ENCODE measurements around the gene RTP1.
"Not testable (repeated sequence)": the region's sequence is repeated elsewhere in the genome, so short reads cannot be mapped to it uniquely, and the experiment has no call there.

RTP1 gene

GRCh38 chr3:187197335-187197649 is at the start of gene RTP1:
Gene RTP1, plus strand, starts transcription at chr3:187197486. Its CDS starts 30 bp downstream, at chr3:187197516.
- H3K36me3 ChIP-seq (ENCODE audit: control insufficient read depth, insufficient read depth, low read length) = no peaks in the 10 kb centered on the region
- no peaks in the 10 kb centered on the region for H3K9me3 ChIP-seq (ENCODE audit: control insufficient read depth, low read length)
- no peak within 1 kb of the TSS for H3K4me3 ChIP-seq (ENCODE audit: low read length)
- no peaks in the 10 kb centered on the region for H3K27me3 ChIP-seq (ENCODE audit: control insufficient read depth, insufficient read depth, low read length)
- no peak within 1 kb of the TSS for H3K9ac ChIP-seq (ENCODE audit: low read length)
- H3K4me1 ChIP-seq (ENCODE audit: control insufficient read depth, insufficient read depth, low read length) = no peaks in the 10 kb centered on the region

GRCh38 chr3:187150186-187150585 is 47.1 kb upstream of the RTP1 start:
- Histone ChIP-seq H3K9me3 (ENCODE audit: control insufficient read depth, low read length) (no peaks in the 10 kb centered on the region), H3K36me3 (ENCODE audit: control insufficient read depth, insufficient read depth, low read length) (no peaks in the 10 kb centered on the region), H3K4me3 (ENCODE audit: low read length) (no peak overlapping the region), H3K9ac (ENCODE audit: low read length) (no peak overlapping the region), H3K4me1 (ENCODE audit: control insufficient read depth, insufficient read depth, low read length) (no peaks in the 10 kb centered on the region), H3K27me3 (ENCODE audit: control insufficient read depth, insufficient read depth, low read length) (no peaks in the 10 kb centered on the region)

- no peak overlapping the region for H3K4me3 ChIP-seq (ENCODE audit: low read length)
- H3K9me3 ChIP-seq (ENCODE audit: control insufficient read depth, low read length) = no peaks in the 10 kb centered on the region
- no peaks in the 10 kb centered on the region for H3K4me1 ChIP-seq (ENCODE audit: control insufficient read depth, insufficient read depth, low read length)
- H3K9ac ChIP-seq (ENCODE audit: low read length) = no peak overlapping the region
- no peaks in the 10 kb centered on the region for H3K27me3 ChIP-seq (ENCODE audit: control insufficient read depth, insufficient read depth, low read length)
- H3K36me3 ChIP-seq (ENCODE audit: control insufficient read depth, insufficient read depth, low read length) = no peaks in the 10 kb centered on the region
Observed at GRCh38 chr3:187150599-187150998, 46.7 kb upstream of the RTP1 start.

- H3K4me1 ChIP-seq (ENCODE audit: control insufficient read depth, insufficient read depth, low read length) = no peaks in the 10 kb centered on the region
- H3K9ac ChIP-seq (ENCODE audit: low read length) = no peak overlapping the region
- H3K27me3 ChIP-seq (ENCODE audit: control insufficient read depth, insufficient read depth, low read length) = peaks cover 7% of the 10 kb centered on the region
- H3K36me3 ChIP-seq (ENCODE audit: control insufficient read depth, insufficient read depth, low read length) = no peaks in the 10 kb centered on the region
- no peak overlapping the region for H3K4me3 ChIP-seq (ENCODE audit: low read length)
- H3K9me3 ChIP-seq (ENCODE audit: control insufficient read depth, low read length) = no peaks in the 10 kb centered on the region
Observed at GRCh38 chr3:187161556-187161955, 35.7 kb upstream of the RTP1 start.

- no peak overlapping the region for H3K9ac ChIP-seq (ENCODE audit: low read length)
- peaks cover 7% of the 10 kb centered on the region for H3K27me3 ChIP-seq (ENCODE audit: control insufficient read depth, insufficient read depth, low read length)
- no peaks in the 10 kb centered on the region for H3K9me3 ChIP-seq (ENCODE audit: control insufficient read depth, low read length)
- H3K36me3 ChIP-seq (ENCODE audit: control insufficient read depth, insufficient read depth, low read length) = no peaks in the 10 kb centered on the region
- H3K4me1 ChIP-seq (ENCODE audit: control insufficient read depth, insufficient read depth, low read length) = no peaks in the 10 kb centered on the region
- no peak overlapping the region for H3K4me3 ChIP-seq (ENCODE audit: low read length)
Observed at GRCh38 chr3:187162265-187162953, 34.9 kb upstream of the RTP1 start.

- no peak overlapping the region for H3K9ac ChIP-seq (ENCODE audit: low read length)
- H3K27me3 ChIP-seq (ENCODE audit: control insufficient read depth, insufficient read depth, low read length) = peaks cover 7% of the 10 kb centered on the region
- no peaks in the 10 kb centered on the region for H3K36me3 ChIP-seq (ENCODE audit: control insufficient read depth, insufficient read depth, low read length)
- no peaks in the 10 kb centered on the region for H3K4me1 ChIP-seq (ENCODE audit: control insufficient read depth, insufficient read depth, low read length)
- no peaks in the 10 kb centered on the region for H3K9me3 ChIP-seq (ENCODE audit: control insufficient read depth, low read length)
- H3K4me3 ChIP-seq (ENCODE audit: low read length) = no peak overlapping the region
Observed at GRCh38 chr3:187165144-187165543, 32.1 kb upstream of the RTP1 start.

GRCh38 chr3:187166750-187167149 is 30.5 kb upstream of the RTP1 start:
- H3K36me3 ChIP-seq (ENCODE audit: control insufficient read depth, insufficient read depth, low read length) = no peaks in the 10 kb centered on the region
- no peaks in the 10 kb centered on the region for H3K4me1 ChIP-seq (ENCODE audit: control insufficient read depth, insufficient read depth, low read length)
- no peak overlapping the region for H3K4me3 ChIP-seq (ENCODE audit: low read length)
- no peaks in the 10 kb centered on the region for H3K9me3 ChIP-seq (ENCODE audit: control insufficient read depth, low read length)
- H3K27me3 ChIP-seq (ENCODE audit: control insufficient read depth, insufficient read depth, low read length) = peaks cover 7% of the 10 kb centered on the region
- H3K9ac ChIP-seq (ENCODE audit: low read length) = no peak overlapping the region

- Histone ChIP-seq H3K4me3 (ENCODE audit: low read length) (no peak overlapping the region), H3K9me3 (ENCODE audit: control insufficient read depth, low read length) (no peaks in the 10 kb centered on the region), H3K27me3 (ENCODE audit: control insufficient read depth, insufficient read depth, low read length) (peaks cover 3% of the 10 kb centered on the region), H3K36me3 (ENCODE audit: control insufficient read depth, insufficient read depth, low read length) (no peaks in the 10 kb centered on the region), H3K9ac (ENCODE audit: low read length) (no peak overlapping the region), H3K4me1 (ENCODE audit: control insufficient read depth, insufficient read depth, low read length) (no peaks in the 10 kb centered on the region)
Observed at GRCh38 chr3:187167777-187168176, 29.5 kb upstream of the RTP1 start.

GRCh38 chr3:187169231-187169960 is 27.9 kb upstream of the RTP1 start:
- Histone ChIP-seq H3K27me3 (ENCODE audit: control insufficient read depth, insufficient read depth, low read length) (no peaks in the 10 kb centered on the region), H3K4me1 (ENCODE audit: control insufficient read depth, insufficient read depth, low read length) (peaks cover 9% of the 10 kb centered on the region), H3K36me3 (ENCODE audit: control insufficient read depth, insufficient read depth, low read length) (no peaks in the 10 kb centered on the region), H3K4me3 (ENCODE audit: low read length) (no peak overlapping the region), H3K9ac (ENCODE audit: low read length) (no peak overlapping the region), H3K9me3 (ENCODE audit: control insufficient read depth, low read length) (no peaks in the 10 kb centered on the region)

GRCh38 chr3:187170911-187171310 is 26.4 kb upstream of the RTP1 start:
- not testable (repeated sequence) for H3K4me1 ChIP-seq (ENCODE audit: control insufficient read depth, insufficient read depth, low read length); H3K4me3 ChIP-seq (ENCODE audit: low read length); H3K9ac ChIP-seq (ENCODE audit: low read length); H3K27me3 ChIP-seq (ENCODE audit: control insufficient read depth, insufficient read depth, low read length); H3K9me3 ChIP-seq (ENCODE audit: control insufficient read depth, low read length); H3K36me3 ChIP-seq (ENCODE audit: control insufficient read depth, insufficient read depth, low read length)

GRCh38 chr3:187172929-187173328 is 24.4 kb upstream of the RTP1 start:
- H3K4me3 ChIP-seq (ENCODE audit: low read length) = no peak overlapping the region

GRCh38 chr3:187181454-187182170 is 15.7 kb upstream of the RTP1 start:
- Histone ChIP-seq H3K9ac (ENCODE audit: low read length) (no peak overlapping the region), H3K9me3 (ENCODE audit: control insufficient read depth, low read length) (no peaks in the 10 kb centered on the region)

More at GRCh38 chr3:187172929-187173328, 24.4 kb upstream of the RTP1 start:
- no peak overlapping the region for H3K9ac ChIP-seq (ENCODE audit: low read length)
- peaks cover 9% of the 10 kb centered on the region for H3K4me1 ChIP-seq (ENCODE audit: control insufficient read depth, insufficient read depth, low read length)
- no peaks in the 10 kb centered on the region for H3K9me3 ChIP-seq (ENCODE audit: control insufficient read depth, low read length)
- no peaks in the 10 kb centered on the region for H3K27me3 ChIP-seq (ENCODE audit: control insufficient read depth, insufficient read depth, low read length)
- H3K36me3 ChIP-seq (ENCODE audit: control insufficient read depth, insufficient read depth, low read length) = no peaks in the 10 kb centered on the region

More at GRCh38 chr3:187181454-187182170, 15.7 kb upstream of the RTP1 start:
- peaks cover 3% of the 10 kb centered on the region for H3K4me1 ChIP-seq (ENCODE audit: control insufficient read depth, insufficient read depth, low read length)
- no peaks in the 10 kb centered on the region for H3K27me3 ChIP-seq (ENCODE audit: control insufficient read depth, insufficient read depth, low read length)
- no peaks in the 10 kb centered on the region for H3K36me3 ChIP-seq (ENCODE audit: control insufficient read depth, insufficient read depth, low read length)
- no peak overlapping the region for H3K4me3 ChIP-seq (ENCODE audit: low read length)
